HepG2 (cell line): Measurements from ENCODE around the gene SCMH1. TPM values are rescaled to one million over a fixed set of nuclear protein-coding genes. Genes with fewer than 3 reads are reported as not detected.

Experiments used
- ARID3A ChIP-seq: IDR thresholded peaks from 2 replicates; pipeline ENCODE4 v1.6.1; 2012; ENCODE audit warnings: low read depth, low read length, improper control_type of control experiment
- ARID5B ChIP-seq: IDR thresholded peaks from 2 replicates; pipeline ENCODE4 v1.4.0; 2020; ENCODE audit warnings: mild to moderate bottlenecking, missing genetic modification reagents
- ELF1 ChIP-seq: sonication (generic); formaldehyde crosslinking; IDR thresholded peaks from 2 replicates; pipeline ENCODE4 v1.4.0; 2020; ENCODE audit warnings: missing genetic modification reagents
- FOXP1 ChIP-seq, 2 experiments: fragments of 450-650 bp in 1 of 2; IDR thresholded peaks; 2 replicates each; pipeline ENCODE4 v1.6.1; 2017 to 2018; ENCODE audit warnings: antibody characterized with exemption in 1 of 2
- KMT2A ChIP-seq: sonication (generic); formaldehyde crosslinking; IDR thresholded peaks from 2 replicates; pipeline ENCODE4 v1.4.0; 2020; ENCODE audit warnings: missing genetic modification reagents
- NCOR1 ChIP-seq: fragments of 200-600 bp; sonication (generic); IDR thresholded peaks from 2 replicates; pipeline ENCODE4 v1.7.0; 2017; ENCODE audit warnings: antibody characterized with exemption, low read length, borderline replicate concordance
- PHF5A ChIP-seq: IDR thresholded peaks from one replicate; pipeline ENCODE4 v1.6.1; 2018; ENCODE audit warnings: low read depth, missing genetic modification reagents; ENCODE audit not compliant: unreplicated experiment
- SALL1 ChIP-seq: sonication (generic); formaldehyde crosslinking; IDR thresholded peaks from 2 replicates; pipeline ENCODE4 v1.8.0; 2022; ENCODE audit warnings: mild to moderate bottlenecking, missing genetic modification reagents
- SMAD3 ChIP-seq: sonication (generic); formaldehyde crosslinking; IDR thresholded peaks from 2 replicates; pipeline ENCODE4 v1.4.0; 2020; ENCODE audit warnings: missing genetic modification reagents
- SOX13 ChIP-seq, 3 experiments: fragments of 450-650 bp in 1 of 3; sonication (generic) in 1 of 3; formaldehyde crosslinking in 1 of 3; IDR thresholded peaks in 2 of 3; conservative IDR thresholded peaks in 1 of 3; 2 replicates each; pipeline versions ENCODE4 v1.5.0 to v1.6.1; 2016 to 2020; ENCODE audit warnings: antibody characterized with exemption in 1 of 3, mild to moderate bottlenecking in 1 of 3, missing compliant biosample characterization in 1 of 3, missing genetic modification reagents in 1 of 3, moderate library complexity in 1 of 3
- XRCC5 ChIP-seq: fragments of 200-400 bp; formaldehyde crosslinking; optimal IDR thresholded peaks from 2 replicates; pipeline ENCODE3; 2017; ENCODE audit warnings: mild to moderate bottlenecking, low read length
- ZBTB25 ChIP-seq: IDR thresholded peaks from 2 replicates; pipeline ENCODE4 v1.6.1; 2018; ENCODE audit warnings: missing genetic modification reagents
- ZNF124 ChIP-seq: sonication (generic); formaldehyde crosslinking; IDR thresholded peaks from 2 replicates; pipeline ENCODE4 v1.4.0; 2020; ENCODE audit warnings: missing genetic modification reagents
- ZNF879 ChIP-seq: sonication (generic); formaldehyde crosslinking; IDR thresholded peaks from 2 replicates; pipeline ENCODE4 v1.8.1; 2023; ENCODE audit warnings: missing genetic modification reagents
- polyA plus RNA-seq, 8 experiments: library from polyadenylated mRNA; depleted of rRNA in 3 of 8; stranded (reverse) in 7 of 8; unstranded in 1 of 8; fragments of >200 nt; fragmentation: Illumina TruSeq in 4 of 8; extraction: Trizol in 4 of 8; gene quantifications; 2 replicates each; pipeline versions ENCODE4 v1.2.1 to v1.2.3, GENCODE V29; 2011 to 2016; ENCODE audit warnings: low read depth in 4 of 8, missing spikeins in 1 of 8, mixed read lengths in 1 of 8; ENCODE audit not compliant: insufficient read depth in 1 of 8
- total RNA-seq, 5 experiments: library from RNA; depleted of rRNA; stranded (reverse); fragments of >200 nt; fragmentation: Illumina TruSeq; extraction: Trizol; gene quantifications; 2 replicates each; pipeline ENCODE4 v1.2.3, GENCODE V29; 2016; ENCODE audit warnings: low read depth in 1 of 5
- TF ChIP-seq, protein P1 (sequence below): sonication (generic); formaldehyde crosslinking; IDR thresholded peaks from 2 replicates; pipeline ENCODE4 v1.4.0; 2020; ENCODE audit warnings: missing genetic modification reagents
- TF ChIP-seq, protein P2 (sequence below): sonication (generic); formaldehyde crosslinking; IDR thresholded peaks from 2 replicates; pipeline ENCODE4 v1.4.0; 2020; ENCODE audit warnings: missing genetic modification reagents, low read depth, mild to moderate bottlenecking, borderline replicate concordance

SCMH1 gene
- total and polyA plus RNA-seq, 2 of the 13 experiments (the other 11 are each of a cell fraction or from before 2014, with no cell fraction given): 41.8 to 52.6 TPM

- TF ChIP-seq ARID3A: 0 out of 2 replicates have a peak, but pooled peaks have one; percentile 48
- no peak for TF ChIP-seq ZNF879 (CRISPR knock-in tag)
- TF ChIP-seq, protein P1, sequence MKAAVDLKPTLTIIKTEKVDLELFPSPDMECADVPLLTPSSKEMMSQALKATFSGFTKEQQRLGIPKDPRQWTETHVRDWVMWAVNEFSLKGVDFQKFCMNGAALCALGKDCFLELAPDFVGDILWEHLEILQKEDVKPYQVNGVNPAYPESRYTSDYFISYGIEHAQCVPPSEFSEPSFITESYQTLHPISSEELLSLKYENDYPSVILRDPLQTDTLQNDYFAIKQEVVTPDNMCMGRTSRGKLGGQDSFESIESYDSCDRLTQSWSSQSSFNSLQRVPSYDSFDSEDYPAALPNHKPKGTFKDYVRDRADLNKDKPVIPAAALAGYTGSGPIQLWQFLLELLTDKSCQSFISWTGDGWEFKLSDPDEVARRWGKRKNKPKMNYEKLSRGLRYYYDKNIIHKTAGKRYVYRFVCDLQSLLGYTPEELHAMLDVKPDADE (CRISPR knock-in tag): no peak
- TF ChIP-seq ARID5B (CRISPR knock-in tag): peak; percentile 93
- peak; percentile 49; the same call in 1 of the 2 replicates for TF ChIP-seq SOX13 (IDR thresholded peaks at IDR 0.05)
- peak in 1 of 2 experiments; percentile 91; a peak in 2 of 4 replicates for TF ChIP-seq SOX13 (CRISPR knock-in tag; conservative IDR thresholded peaks at IDR 0.05 in 1 of 2, IDR thresholded peaks at IDR 0.05 in 1 of 2)
- peak; percentile 87 for TF ChIP-seq PHF5A
- TF ChIP-seq FOXP1 (IDR thresholded peaks at IDR 0.05): peak; percentile 51
- TF ChIP-seq FOXP1 (CRISPR knock-in tag; IDR thresholded peaks at IDR 0.05): peak; percentile 88
- TF ChIP-seq KMT2A (CRISPR knock-in tag): no peak
- peak; percentile 88; the same call in 1 of the 2 replicates for TF ChIP-seq NCOR1
- TF ChIP-seq, protein P2, sequence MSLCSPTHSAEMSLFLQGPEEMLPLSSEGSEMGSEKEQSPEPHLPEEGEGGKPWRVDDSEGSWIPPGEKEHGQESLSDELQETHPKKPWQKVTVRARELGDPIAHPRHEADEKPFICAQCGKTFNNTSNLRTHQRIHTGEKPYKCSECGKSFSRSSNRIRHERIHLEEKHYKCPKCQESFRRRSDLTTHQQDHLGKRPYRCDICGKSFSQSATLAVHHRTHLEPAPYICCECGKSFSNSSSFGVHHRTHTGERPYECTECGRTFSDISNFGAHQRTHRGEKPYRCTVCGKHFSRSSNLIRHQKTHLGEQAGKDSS (CRISPR knock-in tag): no peak
- no peak for TF ChIP-seq XRCC5
- no peak for TF ChIP-seq ELF1 (CRISPR knock-in tag)
- TF ChIP-seq SMAD3 (CRISPR knock-in tag): peak; percentile 74; the same call in 1 of the 2 replicates
- peak; percentile 17; the same call in 1 of the 2 replicates for TF ChIP-seq SALL1 (CRISPR knock-in tag)
- TF ChIP-seq ZBTB25 (CRISPR knock-in tag): peak; percentile 89
- TF ChIP-seq ZNF124 (CRISPR knock-in tag): 0 out of 2 replicates have a peak, but pooled peaks have one; percentile 45
These were observed 2.0 kb downstream of the SCMH1 start (continued) for GRCh38 chr1:41239988-41240610.
